Activated CD8-positive, alpha-beta T cell treated with anti-CD3 and anti-CD28 coated beads for 36 hours (primary cell): ENCODE data around the gene MMAB. TPM values are rescaled to one million over a fixed set of nuclear protein-coding genes. Genes with fewer than 3 reads are reported as not detected.

Source experiments
- ATAC-seq: fragments of 200-7000 bp; cut with Tn5 transposase; one replicate; pipeline ENCODE4 v1.10.0; 2021; ENCODE audit warnings: mild to moderate bottlenecking, moderate library complexity
- CTCF ChIA-PET: fragments of 350-600 bp; sonication (Branson Sonifier 250); formaldehyde crosslinking; loops from one replicate; lab custom pipeline; 2021; ENCODE audit warnings: antibody characterized with exemption; lab: Charles Lee
- POLR2A ChIA-PET: fragments of 350-600 bp; sonication (Branson Sonifier 250); formaldehyde crosslinking; loops from one replicate; lab custom pipeline; 2021; ENCODE audit warnings: antibody characterized with exemption; lab: Charles Lee
- DNase-seq: peaks from one replicate; pipeline ENCODE4 v3.0.0-alpha.2; 2020
- H3K27ac Mint-ChIP-seq: one replicate; pipeline ENCODE4 v1.8.0; 2021; ENCODE audit warnings: mild to moderate bottlenecking, mixed read lengths
- H3K27me3 Mint-ChIP-seq: one replicate; pipeline ENCODE4 v1.8.0; 2021; ENCODE audit warnings: mixed read lengths
- H3K36me3 Mint-ChIP-seq: one replicate; pipeline ENCODE4 v1.8.0; 2021; ENCODE audit warnings: low read depth, mixed read lengths
- H3K4me1 Mint-ChIP-seq: one replicate; pipeline ENCODE4 v1.8.0; 2021; ENCODE audit warnings: low read depth, mixed read lengths
- H3K4me3 Mint-ChIP-seq: one replicate; pipeline ENCODE4 v1.8.0; 2021; ENCODE audit warnings: mild to moderate bottlenecking, moderate library complexity, mixed read lengths
- H3K9me3 Mint-ChIP-seq: one replicate; pipeline ENCODE4 v1.8.0; 2021; ENCODE audit warnings: mixed read lengths
- CTCF ChIP-seq: fragments of 200-600 bp; IDR thresholded peaks from one replicate; pipeline ENCODE4 v1.8.0; 2022; ENCODE audit warnings: antibody characterized with exemption, mild to moderate bottlenecking
- intact Hi-C: fragments of 100-400 bp; cut with micrococcal nuclease; formaldehyde crosslinking; loops from one replicate; pipeline ENCODE4 v1.10.0; 2022
- total RNA-seq, 2 experiments: library from RNA; stranded (reverse); gene quantifications; one replicate each; pipeline ENCODE4 v1.2.3, GENCODE V29; 2021

MMAB gene
- total RNA-seq, 2 experiments from 2014 or later, result 60.5 to 60.9 TPM

- POLR2A ChIA-PET, result interaction anchor here (1.2 kb wide), 1 partner anchor 12 kb away, joined by 4 read pairs; no protein-coding TSS in a partner anchor
- H3K4me3 Mint-ChIP-seq, result no peak overlapping the region
- no peak for TF ChIP-seq CTCF
- no peaks in the 10 kb centered on the region for H3K4me1 Mint-ChIP-seq
- DNase-seq, result no peak
- CTCF ChIA-PET, result no interaction called here
- no peaks in the 10 kb centered on the region for H3K9me3 Mint-ChIP-seq
- ATAC-seq, result no peak
- H3K27ac Mint-ChIP-seq, result no peak overlapping the region
- intact Hi-C loops, result no loop called here
- no peaks in the 10 kb centered on the region for H3K36me3 Mint-ChIP-seq
- no peaks in the 10 kb centered on the region for H3K27me3 Mint-ChIP-seq
These were observed 41.9 kb downstream of the MMAB start for GRCh38 chr12:109531411-109531810.

- no peaks in the 10 kb centered on the region for H3K27me3 Mint-ChIP-seq
- no peak for TF ChIP-seq CTCF
These were observed 43.3 kb downstream of the MMAB start for GRCh38 chr12:109529691-109530640.

GRCh38 chr12:109527489-109528123, 45.7 kb downstream of the MMAB start:
- TF ChIP-seq CTCF, result no peak
- ChIA-PET POLR2A (no interaction called here), CTCF (no interaction called here)
- H3K9me3 Mint-ChIP-seq, result no peaks in the 10 kb centered on the region
- ATAC-seq (no peak), DNase-seq (no peak)
- no peaks in the 10 kb centered on the region for H3K27me3 Mint-ChIP-seq
- peak overlapping the region; percentile 14 for H3K27ac Mint-ChIP-seq
- H3K36me3 Mint-ChIP-seq, result peaks cover 3% of the 10 kb centered on the region
- H3K4me1 Mint-ChIP-seq, result no peaks in the 10 kb centered on the region
- no peak overlapping the region for H3K4me3 Mint-ChIP-seq
- intact Hi-C loops, result no loop called here

More at GRCh38 chr12:109529691-109530640, 43.3 kb downstream of the MMAB start:
- ChIA-PET CTCF (interaction anchor here (1.0 kb wide), 1 partner anchor 245 kb away, joined by 3 read pairs; no protein-coding TSS in a partner anchor), POLR2A (no interaction called here)
- Mint-ChIP-seq H3K9me3 (no peaks in the 10 kb centered on the region), H3K4me1 (no peaks in the 10 kb centered on the region), H3K36me3 (no peaks in the 10 kb centered on the region), H3K27ac (no peak overlapping the region), H3K4me3 (no peak overlapping the region)
- intact Hi-C loops, result no loop called here
- DNase-seq (no peak), ATAC-seq (no peak)

GRCh38 chr12:109525279-109525585, 48.1 kb downstream of the MMAB start:
- H3K9me3 Mint-ChIP-seq, result no peaks in the 10 kb centered on the region
- no peak overlapping the region for H3K4me3 Mint-ChIP-seq
- no peak for ATAC-seq
- no peaks in the 10 kb centered on the region for H3K4me1 Mint-ChIP-seq
- ChIA-PET POLR2A (no interaction called here), CTCF (interaction anchor here (0.7 to 1.5 kb wide), 4 partner anchors 56 to 320 kb away, joined by 3 to 5 read pairs (median 4); no protein-coding TSS in a partner anchor)
- H3K27me3 Mint-ChIP-seq, result no peaks in the 10 kb centered on the region
- H3K36me3 Mint-ChIP-seq, result peaks cover 4% of the 10 kb centered on the region
- H3K27ac Mint-ChIP-seq, result no peak overlapping the region
- DNase-seq, result no peak
- no peak for TF ChIP-seq CTCF
- intact Hi-C loops, result no loop called here
